PC-3 (cell line): ENCODE measurements around the gene TTBK1.

Experiments
- CTCF ChIP-seq: fragments of 300-600 bp; sonication (generic); conservative IDR thresholded peaks from 2 replicates; pipeline ENCODE4 v1.5.1; 2017; ENCODE audit warnings: antibody characterized with exemption, low read depth, mild to moderate bottlenecking, low read length
- EZH2 ChIP-seq: fragments of 300-600 bp; sonication (generic); IDR thresholded peaks from one replicate; pipeline ENCODE4 v1.6.1; 2017; ENCODE audit warnings: antibody characterized with exemption, mild to moderate bottlenecking, low read length; ENCODE audit not compliant: unreplicated experiment
- EZH2phosphoT487 ChIP-seq: fragments of 300-600 bp; sonication (generic); IDR thresholded peaks from 2 replicates; pipeline ENCODE4 v1.6.1; 2018; ENCODE audit warnings: mild to moderate bottlenecking, antibody characterized with exemption, low read length, borderline replicate concordance

DNA sequence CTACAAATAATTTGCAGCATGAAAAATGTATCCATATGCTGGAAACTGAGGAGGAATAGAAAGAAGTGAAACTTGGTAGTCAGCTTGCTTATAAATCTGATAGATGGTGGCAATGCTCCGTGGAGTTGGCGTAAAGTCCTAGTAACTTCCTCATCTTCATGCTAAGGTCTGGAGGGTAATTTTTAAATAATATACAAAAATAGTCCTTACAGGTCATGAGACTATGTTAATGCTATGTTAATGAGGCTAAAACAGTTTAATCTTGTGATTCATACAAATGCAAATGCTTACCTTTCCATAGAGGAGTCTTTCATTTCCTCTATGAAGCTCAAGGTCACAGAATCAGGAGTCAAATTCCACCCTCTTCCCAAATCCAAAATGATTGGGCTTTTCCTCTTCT is 74.7 kb downstream of the TTBK1 start:
- TF ChIP-seq CTCF (no peak), EZH2 (no peak), EZH2phosphoT487 (no peak)
